ENCODE data around the gene CFAP65. TPM values are rescaled to one million over a fixed set of nuclear protein-coding genes. Genes with fewer than 3 reads are reported as not detected.

The CFAP65 gene
- polyA plus RNA-seq, 1 experiment: not detected

GRCh38 chr2:219020604-219021365 is 20.5 kb downstream of the CFAP65 start:
- no peak overlapping the region for H3K4me3 ChIP-seq (ENCODE audit: low read depth, low read length)
- ChIA-PET POLR2A (no interaction called here), CTCF (interaction anchor here (3.3 kb wide), 1 partner anchor 9 kb away, joined by 20 read pairs; no protein-coding TSS in a partner anchor)
- no peaks in the 10 kb centered on the region; the same call in 1 of the 2 replicates for H3K9me3 ChIP-seq (ENCODE audit: control insufficient read depth, insufficient read depth, low read length)
- no peak for TF ChIP-seq CTCF (IDR thresholded peaks at IDR 0.05; ENCODE audit: low read depth, low read length)
- H3K27me3 ChIP-seq (ENCODE audit: control insufficient read depth, insufficient read depth, low read length): peaks cover 53% of the 10 kb centered on the region
- no peak overlapping the region for H3K27ac ChIP-seq (ENCODE audit: low read depth, low read length)
- DNase-seq (ENCODE audit: low read depth, low spot score): no peak

DNA sequence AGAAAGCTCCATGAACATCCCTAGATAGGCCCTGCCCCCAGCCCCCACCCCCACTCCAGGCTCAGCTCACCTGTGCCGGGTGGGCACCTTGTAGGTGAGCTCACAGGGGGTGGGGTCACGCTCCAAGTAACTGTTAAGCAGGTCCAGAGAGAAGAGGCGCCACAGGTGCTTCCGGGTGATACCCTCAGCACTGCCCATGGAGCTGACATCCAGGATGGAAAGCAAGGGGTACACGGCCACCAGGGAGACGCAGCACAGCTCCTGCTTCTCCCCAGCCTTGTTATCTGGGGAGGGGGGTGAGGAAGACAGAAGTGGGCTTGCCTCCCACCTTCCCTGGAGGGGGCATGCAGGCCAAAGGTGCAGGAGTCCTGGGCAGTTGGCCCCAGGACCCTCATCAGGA is 21.9 kb downstream of the CFAP65 start:
- Histone ChIP-seq H3K9me3 (ENCODE audit: control insufficient read depth, insufficient read depth, low read length) (no peaks in the 10 kb centered on the region; the same call in 1 of the 2 replicates), H3K4me3 (ENCODE audit: low read depth, low read length) (no peak overlapping the region), H3K27me3 (ENCODE audit: control insufficient read depth, insufficient read depth, low read length) (peaks cover 47% of the 10 kb centered on the region), H3K27ac (ENCODE audit: low read depth, low read length) (no peak overlapping the region)
- ChIA-PET CTCF (interaction anchor here (1.0 to 3.3 kb wide), 3 partner anchors 11 to 135 kb away, joined by 3 to 20 read pairs (median 4); no protein-coding TSS in a partner anchor), POLR2A (no interaction called here)
- no peak for TF ChIP-seq CTCF (IDR thresholded peaks at IDR 0.05; ENCODE audit: low read depth, low read length)
- no peak for DNase-seq (ENCODE audit: low read depth, low spot score)

- CTCF ChIA-PET: interaction anchor here (0.6 to 3.3 kb wide), 3 partner anchors 11 to 447 kb away, joined by 4 to 20 read pairs (median 4); no protein-coding TSS in a partner anchor
- POLR2A ChIA-PET: no interaction called here
- TF ChIP-seq CTCF (IDR thresholded peaks at IDR 0.05; ENCODE audit: low read depth, low read length): no peak
Measured at GRCh38 chr2:219018726-219019125, 22.6 kb downstream of the CFAP65 start.

DNA sequence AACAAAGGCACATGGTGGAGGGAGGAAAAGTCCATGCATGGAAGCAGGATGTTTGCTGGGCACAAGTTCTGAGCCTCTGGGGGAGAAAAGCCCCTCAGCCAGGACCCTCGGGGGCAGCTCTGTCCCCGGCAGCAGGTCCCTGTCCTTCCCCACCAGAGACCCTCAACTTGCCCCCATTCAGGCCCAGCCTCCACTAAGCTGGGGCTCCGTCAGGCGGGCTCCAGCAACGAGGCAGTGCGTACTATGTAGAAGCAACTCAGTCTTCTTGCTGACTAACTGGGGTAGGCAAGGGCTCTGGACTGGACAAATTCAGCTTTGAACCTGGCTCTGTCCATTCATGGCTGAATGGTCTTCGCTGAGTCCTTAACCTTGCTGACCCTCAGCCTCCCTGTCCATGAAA is 23.0 kb downstream of the CFAP65 start:
- TF ChIP-seq CTCF (IDR thresholded peaks at IDR 0.05; ENCODE audit: low read depth, low read length): no peak
- CTCF ChIA-PET: interaction anchor here (0.6 to 1.4 kb wide), 2 partner anchors 11 to 447 kb away, joined by 4 to 5 read pairs; no protein-coding TSS in a partner anchor

More at GRCh38 chr2:219018726-219019125, 22.6 kb downstream of the CFAP65 start:
- Histone ChIP-seq H3K27ac (ENCODE audit: low read depth, low read length) (no peak overlapping the region), H3K4me3 (ENCODE audit: low read depth, low read length) (no peak overlapping the region), H3K27me3 (ENCODE audit: control insufficient read depth, insufficient read depth, low read length) (peaks cover 46% of the 10 kb centered on the region), H3K9me3 (ENCODE audit: control insufficient read depth, insufficient read depth, low read length) (no peaks in the 10 kb centered on the region)
- DNase-seq (ENCODE audit: low read depth, low spot score): no peak

More for the DNA sequence above, 23.0 kb downstream of the CFAP65 start:
- H3K27me3 ChIP-seq (ENCODE audit: control insufficient read depth, insufficient read depth, low read length): peaks cover 43% of the 10 kb centered on the region
- no peak for DNase-seq (ENCODE audit: low read depth, low spot score)
- POLR2A ChIA-PET: no interaction called here
- H3K27ac ChIP-seq (ENCODE audit: low read depth, low read length): no peak overlapping the region
- no peaks in the 10 kb centered on the region for H3K9me3 ChIP-seq (ENCODE audit: control insufficient read depth, insufficient read depth, low read length)
- H3K4me3 ChIP-seq (ENCODE audit: low read depth, low read length): no peak overlapping the region

Data from AG04450 (cell line).